ENCODE data around the gene MACROD2.
"Not testable (repeated sequence)": the region's sequence is repeated elsewhere in the genome, so short reads cannot be mapped to it uniquely, and the experiment has no call there.

Gene MACROD2

DNA sequence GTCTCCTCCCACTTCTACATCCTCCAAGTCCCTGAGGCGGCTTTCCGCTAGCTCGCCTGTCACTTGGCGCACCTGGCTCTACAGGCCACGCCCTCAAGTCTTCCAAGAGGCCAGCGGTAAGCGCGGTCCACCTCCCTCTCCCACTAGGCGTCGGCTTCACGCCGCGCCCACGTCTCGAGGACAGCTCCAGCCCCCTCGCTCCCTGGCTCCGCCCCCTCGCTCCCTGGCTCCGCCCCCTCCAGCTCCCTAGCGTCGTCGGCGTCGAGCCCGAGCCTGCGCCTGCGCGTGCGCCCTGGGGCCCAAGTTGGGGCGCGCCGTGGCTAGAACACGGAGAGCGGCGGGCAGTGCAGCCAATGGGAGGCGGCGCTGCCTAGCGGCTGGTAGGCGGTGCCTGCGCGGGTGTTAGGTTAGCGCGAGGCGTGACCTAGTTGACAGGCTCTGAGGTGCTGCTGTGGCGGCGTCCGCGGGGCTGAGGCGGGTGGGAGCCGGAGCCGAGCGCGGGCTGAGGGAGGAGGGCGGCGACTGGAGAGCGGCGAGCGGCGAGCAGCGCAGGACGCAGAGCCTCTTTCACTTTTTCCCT, at the start of gene MACROD2:
Gene MACROD2, plus strand, starts transcription at position 431 of the 580 bp plus-strand sequence.
- DNase-seq: no peak

DNA sequence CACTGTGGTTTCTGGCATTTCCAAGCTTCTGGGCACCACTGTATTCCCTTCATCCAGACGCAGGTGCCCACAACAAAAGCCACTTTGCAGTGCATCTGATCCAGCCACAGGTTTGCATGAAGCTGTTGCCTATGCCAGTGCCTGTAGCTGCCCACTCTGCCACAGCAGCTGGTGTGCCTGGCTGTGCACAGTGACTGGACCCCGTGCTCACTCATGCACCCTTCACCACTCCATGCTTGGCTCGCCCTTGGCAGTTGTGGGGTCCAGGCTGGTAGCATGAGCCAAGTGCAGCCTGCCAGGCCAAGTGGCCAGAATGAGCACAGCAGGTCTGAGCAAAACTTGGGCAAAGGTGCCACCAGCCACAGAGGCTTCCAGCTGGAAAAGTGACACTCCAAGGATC, 47.6 kb upstream of the MACROD2 start:
- no peak for DNase-seq

DNA sequence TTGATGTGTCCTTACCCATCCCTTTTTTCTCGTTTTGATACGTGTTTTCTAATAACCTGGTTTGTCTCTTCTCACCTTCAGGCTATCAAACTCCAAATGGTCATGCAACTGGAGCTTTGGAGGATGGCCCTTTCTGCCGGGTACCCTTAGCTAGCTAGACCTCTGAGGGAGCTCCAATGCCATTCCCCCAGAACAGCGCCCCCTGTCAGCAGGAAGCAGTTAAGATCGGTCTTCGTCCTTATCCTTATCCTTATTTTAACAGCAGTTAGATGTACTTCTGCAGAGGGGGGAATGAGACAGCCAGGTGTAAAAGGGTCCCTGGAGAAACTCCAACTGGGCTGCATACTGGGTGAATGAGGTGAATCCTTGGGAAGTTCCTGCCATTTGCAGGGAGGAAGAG, 42.1 kb upstream of the MACROD2 start:
- no peak for DNase-seq

DNA sequence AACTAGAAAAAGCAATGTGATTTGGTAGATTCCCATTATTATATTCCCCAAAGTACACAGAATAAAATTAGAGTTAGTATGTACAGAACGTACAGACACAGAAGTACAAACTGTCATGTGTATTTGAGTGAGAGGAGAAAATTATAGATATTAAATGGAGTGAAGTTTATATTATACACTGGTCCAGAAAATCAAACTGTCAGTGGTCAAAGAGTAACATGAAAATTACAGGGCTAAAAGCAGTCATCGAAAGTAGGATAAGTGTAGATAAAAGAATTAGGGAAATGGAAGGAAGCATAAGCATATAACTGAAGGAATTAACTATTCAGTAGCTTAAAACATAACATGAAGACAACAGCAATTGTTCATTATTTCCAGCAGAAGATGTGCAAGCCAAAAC, 35.2 kb upstream of the MACROD2 start:
- DNase-seq: no peak

DNA sequence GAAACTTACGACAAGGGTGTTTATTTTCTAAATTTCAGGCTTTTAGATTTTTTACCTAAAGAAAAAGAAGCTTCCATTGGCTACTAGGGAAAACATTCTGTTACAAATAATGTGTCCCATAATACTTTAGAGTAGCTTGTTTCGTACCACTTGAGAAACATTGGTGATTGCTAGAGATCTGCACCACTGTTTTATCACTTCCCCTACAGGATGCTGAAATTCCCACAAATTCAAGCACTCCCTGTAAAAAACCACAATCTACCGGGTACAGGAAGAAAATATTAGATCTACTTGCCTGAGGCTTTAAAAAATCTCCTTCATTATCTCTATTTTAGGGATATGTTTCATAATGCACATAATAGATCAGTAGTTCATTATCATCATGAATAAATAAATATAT, 34.8 kb upstream of the MACROD2 start:
- no peak for DNase-seq

DNA sequence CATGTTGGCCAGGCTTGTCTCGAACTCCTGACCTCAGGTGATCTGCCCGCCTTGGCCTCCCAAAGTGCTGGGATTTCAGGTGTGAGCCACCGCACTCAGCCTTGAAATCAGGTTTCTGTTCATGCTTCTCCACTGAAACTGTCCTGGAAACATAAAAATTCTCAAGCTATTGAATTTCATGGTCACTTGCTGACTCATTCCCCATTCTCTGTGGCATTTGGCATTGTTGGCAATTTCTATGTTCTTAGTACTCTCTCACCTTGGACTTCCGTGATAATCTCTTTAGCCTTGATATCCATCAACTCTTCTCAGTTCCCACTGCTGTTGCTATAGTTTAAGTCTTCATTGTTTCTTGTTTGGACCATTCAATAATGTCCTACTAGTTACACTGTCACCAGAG, 11.1 kb upstream of the MACROD2 start:
- no peak for DNase-seq

DNA sequence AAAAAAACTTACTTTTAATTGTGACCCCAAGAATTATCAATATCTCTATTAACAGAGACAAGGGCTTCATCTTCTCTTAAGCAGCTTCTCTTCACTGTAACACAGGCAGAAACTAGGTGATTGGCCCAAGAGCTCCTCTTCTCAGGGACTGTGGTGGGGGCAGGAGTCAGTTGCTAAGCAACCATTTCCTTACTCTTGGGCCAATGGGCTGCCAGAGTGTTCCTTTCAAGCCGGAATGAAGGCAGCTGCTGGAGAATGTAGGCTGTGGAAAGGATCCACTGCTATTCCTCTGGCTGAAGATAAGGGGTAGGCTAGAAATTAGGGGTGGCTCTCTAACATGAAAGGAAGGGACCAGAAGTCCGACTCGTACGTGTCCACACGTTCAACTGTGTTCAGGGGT, 4.9 kb upstream of the MACROD2 start, which contains the start of gene SEL1L2:
Gene SEL1L2, minus strand, starts transcription at position 150 of the 400 bp plus-strand sequence. Its CDS starts 80 bp downstream, at position 70.
- no peak for DNase-seq

DNA sequence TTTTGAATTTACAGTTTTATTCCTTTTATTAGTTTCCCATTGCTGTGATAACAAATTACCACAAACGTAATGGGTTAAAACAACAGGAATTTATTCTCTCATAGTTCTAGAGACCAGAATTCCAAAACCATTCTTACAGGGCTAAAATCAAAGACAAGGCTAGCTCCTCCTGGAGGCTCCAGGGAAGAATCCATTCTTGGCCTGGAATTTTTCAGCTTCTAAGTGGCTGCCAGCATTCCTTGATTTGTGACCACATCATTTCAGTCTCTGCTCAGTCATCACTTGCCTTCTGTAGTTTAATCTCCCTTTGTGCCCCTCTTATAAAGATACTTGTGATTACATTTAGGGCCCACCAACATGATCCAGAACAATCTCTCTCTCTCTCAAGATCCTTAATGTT, 4.0 kb upstream of the MACROD2 start:
- no peak for DNase-seq

DNA sequence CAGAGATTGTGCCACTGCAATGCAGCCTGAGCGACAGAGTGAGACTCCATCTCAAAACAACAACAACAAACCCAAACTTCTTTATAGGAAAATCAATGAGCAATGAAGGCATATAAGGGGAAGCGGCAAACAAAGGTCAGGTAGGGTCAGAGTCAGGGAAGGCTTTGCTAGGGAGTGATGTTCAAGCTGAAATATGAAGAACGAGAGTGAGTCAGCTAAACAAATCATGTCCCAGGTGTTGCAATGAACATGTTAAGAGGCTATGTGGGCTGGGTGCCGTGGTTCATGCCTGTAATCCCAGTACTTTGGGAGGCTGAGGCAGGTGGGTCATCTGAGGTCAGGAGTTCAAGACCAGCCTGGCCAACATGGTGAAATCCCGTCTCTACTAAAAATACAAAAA, 3.4 kb upstream of the MACROD2 start:
- DNase-seq: not testable (repeated sequence)

DNA sequence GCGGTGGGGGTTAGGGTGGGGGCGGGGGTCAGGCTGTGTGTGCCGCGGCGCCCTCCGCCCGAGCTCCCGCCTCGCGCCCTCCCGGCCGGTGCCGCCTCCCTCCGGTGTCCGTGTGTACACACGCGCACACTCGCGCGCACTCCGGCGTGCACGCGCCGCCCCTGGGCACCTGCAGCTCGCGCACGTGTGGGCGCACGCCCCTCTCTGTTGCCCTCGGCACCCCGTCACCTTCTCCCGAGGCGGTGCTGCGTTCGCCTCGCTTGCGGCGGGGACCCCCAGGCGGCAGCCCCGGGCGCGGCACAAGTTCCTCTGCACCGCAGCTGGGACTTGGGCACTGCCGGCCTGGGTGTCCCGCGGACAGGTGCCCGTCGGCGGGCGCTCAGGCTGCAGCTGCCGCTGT, 525 bp downstream of the MACROD2 start:
- DNase-seq: no peak

DNA sequence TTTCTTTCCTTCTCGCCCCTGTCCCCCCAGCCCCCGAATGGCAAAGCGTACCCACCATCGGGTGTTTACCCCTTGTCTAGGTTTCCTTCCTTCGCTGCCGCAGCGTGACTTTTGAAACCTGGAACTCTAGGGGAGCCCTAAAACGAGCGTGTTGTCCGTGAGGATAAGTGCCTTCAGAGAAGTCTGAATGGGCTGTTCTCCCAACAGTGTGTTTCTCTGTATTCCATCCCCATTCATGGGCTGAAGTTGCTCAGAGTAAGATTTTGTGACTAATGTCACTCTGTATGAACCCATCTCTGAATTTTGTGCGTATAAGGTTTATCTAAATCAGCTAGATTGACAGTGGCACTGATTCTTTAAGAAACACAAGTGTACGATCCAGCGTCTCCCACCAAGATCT, 949 bp downstream of the MACROD2 start:
- DNase-seq: no peak

DNA sequence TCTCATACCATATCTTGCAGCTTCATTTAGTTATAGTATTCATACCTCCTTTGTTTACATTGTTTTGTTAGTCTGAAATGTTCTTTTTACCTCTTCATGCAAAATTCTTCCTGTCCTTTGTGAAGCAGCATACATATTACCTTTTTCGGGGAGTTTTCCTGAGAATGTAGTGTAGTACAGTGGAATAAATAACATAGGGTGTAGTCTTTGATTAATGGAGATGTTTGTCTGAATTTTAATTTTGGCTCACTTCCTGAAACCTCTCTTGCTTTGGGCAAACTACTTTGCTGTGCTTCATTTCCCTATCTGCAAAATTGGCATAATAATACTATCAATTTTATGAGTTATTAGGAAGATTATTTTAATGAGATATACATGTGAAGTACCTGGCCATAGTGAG, 5.6 kb downstream of the MACROD2 start:
- no peak for DNase-seq

DNA sequence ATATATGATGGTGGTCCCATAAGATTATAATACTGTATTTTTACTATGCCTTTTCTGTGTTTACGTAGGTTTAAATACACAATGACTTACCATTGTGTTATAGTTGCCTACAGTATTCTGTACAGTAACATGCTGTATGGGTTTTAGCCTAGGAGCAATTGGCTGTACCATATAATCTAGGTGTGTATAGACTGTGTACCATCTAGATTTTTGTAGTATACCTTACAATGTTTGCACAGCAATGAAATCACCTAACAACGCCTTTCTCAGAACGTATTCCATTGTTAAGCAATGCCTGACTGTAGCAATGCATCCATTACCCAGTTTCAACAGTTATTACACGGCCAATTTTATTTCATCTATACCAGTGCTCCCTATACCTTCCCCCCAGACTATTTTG, 10.7 kb downstream of the MACROD2 start:
- DNase-seq: no peak

DNA sequence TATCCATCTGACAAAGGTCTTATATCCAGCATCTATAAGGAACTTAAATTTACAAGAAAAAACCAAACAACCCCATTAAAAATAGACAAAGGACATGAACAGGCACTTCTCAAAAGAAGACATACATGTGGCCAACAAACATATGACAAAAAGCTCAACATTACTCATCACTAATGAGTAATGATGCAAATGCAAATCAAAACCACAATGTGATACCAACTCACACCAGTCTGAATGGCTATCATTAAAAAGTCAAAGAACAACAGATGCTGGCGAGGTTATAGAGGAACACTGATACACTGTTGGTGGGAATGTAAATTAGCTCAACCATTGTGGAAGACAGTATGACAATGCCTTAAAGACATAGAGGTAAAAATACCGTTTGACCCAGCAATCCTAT, 13.9 kb downstream of the MACROD2 start:
- DNase-seq: no peak

DNA sequence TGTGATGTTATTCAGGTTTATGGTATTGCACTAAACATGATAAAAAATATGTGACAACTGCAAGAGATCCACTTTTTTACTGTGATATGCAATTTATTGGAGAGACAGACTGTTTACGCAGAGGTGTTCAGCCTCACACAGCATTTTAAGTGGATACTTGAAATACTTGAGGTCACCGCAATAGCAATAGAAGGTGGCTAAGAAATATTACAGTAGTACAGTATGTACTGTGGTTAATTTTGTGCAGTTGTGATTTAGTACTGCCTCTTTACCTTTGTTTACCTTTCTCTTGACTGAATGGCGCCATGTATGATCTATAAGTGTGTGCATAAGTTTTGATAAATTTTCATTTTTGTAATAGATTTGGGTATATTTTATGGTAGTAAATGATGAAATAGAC, 17.4 kb downstream of the MACROD2 start:
- DNase-seq: no peak

DNA sequence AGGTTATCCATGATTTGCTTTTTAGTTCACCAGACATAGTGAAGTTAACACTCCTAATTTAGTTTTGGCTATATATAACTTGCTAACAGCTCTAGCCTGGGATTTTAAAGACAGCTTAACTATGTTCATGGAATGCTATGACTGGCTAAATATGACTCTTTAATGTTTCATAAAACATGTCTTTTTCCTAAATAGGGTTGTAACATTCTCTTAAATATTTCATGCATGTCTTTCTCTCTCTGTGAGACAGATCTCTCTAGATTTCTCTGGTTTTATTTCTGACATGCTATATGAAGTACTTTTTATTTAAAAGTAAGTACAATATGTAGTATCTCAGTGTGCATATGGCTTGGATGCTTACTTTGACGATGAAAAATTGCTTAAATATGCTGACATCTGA, 35.7 kb downstream of the MACROD2 start:
- DNase-seq: no peak

DNA sequence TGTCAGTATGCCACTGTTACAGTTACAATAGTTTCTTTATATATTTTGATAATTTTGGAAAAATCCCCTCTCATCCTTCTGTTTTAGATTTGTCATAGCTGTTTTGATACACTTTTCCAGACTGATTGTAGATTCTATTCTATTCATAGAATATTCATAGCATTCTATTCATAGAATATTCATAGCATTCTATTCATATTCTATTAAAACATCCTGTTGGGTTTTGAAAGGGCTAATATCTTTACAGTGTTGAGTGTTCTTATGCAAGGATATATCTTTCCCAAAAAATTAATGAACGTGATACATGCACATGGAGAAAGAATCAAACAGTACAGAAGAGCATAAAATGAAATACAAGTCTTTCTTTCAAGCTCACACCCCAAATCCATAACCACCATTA, 38.0 kb downstream of the MACROD2 start:
- DNase-seq: no peak

DNA sequence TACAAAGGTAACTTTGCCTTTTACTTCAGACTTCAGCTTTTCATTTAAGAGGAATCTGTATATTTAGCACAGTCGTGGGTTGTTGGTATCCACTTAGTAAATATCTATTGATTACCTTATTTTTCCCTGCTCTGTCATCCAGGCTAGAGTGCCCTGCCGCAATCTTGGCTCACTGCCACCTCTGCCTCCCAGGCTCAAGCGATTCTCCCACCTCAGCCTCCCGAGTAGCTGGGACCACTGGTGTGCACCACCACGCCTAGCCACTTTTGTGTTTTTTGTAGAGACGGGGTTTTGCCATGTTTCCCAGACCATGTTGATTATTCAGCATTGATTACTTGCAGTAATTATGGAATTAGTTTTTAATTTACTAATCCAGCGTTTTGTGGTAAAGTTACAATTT, 41.3 kb downstream of the MACROD2 start:
- no peak for DNase-seq

DNA sequence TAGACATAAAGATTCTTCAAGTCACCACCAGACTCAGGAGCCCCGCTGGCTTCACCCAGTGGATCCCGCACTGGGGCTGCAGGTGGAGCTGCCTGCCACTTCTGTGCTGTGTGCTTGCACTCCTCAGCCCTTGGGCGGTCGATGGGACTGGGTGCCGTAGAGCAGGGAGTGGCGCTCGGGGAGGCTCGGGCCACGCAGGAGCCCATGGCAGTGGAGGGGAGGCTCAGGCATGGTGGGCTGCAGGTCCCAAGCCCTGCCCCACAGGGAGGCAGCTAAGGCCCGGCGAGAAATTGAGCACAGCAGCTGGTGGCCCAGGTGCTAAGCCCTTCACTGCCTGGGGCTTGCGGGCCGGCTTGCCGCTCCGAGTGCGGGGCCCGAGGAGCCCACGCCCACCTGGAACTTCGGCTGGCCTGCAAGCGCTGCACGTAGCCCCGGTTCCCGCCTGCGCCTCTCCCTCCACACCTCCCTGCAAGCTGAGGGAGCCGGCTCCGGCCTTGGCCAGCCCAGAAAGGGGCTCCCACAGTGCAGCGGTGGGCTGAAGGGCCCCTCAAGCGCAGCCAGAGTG, 49.5 kb downstream of the MACROD2 start:
- not testable (repeated sequence) for DNase-seq

DNA sequence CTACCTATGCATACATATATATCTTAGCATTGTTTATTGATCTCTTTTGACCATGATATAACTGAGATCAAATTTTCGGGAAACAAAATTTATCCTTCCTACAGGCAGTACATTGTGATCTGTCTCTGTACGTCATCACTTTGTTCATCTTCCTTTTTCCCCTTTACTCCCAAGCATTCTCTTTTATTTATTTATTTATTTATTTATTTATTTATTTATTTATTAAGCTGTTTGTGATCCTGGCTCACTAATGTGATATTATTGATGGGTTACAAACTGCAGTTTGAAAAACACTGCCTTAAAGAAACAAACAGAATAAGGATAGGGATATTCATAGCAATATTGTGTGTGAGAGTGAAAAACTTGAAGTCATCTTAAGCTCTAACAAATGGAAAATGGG, 51.2 kb downstream of the MACROD2 start:
- DNase-seq: no peak

DNA sequence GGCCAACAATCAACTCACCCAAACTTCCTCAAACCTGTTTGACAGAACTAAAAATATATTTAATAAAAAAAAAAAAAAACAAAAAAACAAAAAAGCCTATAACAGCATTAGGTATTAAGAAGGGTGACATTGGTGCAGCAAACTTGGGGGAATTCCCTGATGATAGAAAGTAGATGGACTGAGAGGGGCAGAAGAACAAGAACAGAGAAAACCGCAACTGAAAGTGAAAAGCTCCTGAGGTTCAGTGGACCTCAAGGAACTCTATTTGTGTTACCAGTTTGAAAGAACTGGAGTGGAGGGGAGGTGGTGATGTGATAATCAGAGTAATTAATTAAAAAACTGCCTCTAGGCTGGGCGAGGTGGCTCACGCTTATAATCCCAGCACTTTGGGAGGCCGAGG, 53.8 kb downstream of the MACROD2 start:
- DNase-seq: no peak

DNA sequence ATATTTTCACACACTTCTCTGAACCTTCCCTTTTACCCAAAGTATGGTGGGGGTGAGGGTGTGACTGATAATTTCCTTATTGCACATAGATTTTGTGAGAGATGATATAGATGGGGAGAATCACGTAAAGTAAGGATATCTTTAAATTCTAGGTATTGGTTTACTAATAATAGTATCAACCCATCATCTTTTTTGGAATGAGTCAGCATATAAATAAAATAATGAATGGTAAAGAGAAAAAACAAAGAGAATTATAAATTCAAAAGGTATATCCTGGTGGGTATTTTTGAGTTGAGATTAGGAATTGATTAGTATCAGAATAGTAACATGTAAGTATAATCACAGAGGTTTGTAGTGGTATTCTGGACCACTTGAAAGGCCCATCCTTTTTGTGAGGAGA, 56.1 kb downstream of the MACROD2 start:
- no peak for DNase-seq

DNA sequence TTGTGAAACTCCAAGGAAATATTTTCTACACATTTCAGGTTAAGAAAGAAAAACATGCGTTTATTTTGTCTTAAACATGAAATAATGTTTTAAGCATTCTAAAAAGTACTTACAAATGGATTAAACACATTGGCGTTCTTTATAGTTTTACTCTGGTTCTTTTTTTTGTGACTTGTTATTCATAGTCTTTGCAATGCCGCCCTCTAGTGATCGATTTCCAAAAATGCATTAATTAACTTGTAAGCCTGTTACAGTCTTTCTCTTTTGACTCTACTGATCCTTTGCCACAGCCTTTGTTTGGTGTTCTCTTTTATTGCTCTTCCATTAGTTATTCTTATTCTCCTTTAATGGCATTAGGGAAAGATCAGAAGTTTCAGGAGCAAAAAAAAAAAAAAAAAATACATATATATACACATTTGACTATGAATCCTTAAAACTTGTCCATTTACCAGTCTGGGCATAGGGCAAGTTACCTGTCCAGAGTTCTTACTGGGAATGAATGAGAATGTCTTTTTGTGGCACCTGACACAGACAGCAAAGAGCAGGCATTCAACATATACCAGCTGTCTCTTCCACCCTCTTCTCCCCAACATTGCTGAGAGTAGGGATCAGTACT, 59.9 kb downstream of the MACROD2 start:
- no peak for DNase-seq

DNA sequence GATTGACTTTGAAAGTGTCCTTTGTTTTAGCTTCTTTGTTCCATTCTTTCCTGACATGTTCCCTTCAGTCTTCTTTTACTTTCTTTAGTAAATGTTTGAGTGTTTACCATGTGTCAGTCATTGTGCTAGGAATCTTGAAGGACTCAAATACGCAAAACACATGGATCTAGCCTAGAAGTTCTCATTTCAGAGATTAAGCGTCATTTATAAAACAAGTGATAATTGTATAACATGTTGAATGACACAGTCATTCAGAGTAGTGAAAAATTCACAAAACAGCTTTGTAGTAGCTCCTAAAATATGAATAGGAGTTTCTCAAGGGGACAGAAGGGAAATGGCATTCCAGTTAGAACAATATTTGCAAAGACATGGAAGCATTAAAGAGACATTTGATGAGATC, 66.9 kb downstream of the MACROD2 start:
- no peak for DNase-seq

DNA sequence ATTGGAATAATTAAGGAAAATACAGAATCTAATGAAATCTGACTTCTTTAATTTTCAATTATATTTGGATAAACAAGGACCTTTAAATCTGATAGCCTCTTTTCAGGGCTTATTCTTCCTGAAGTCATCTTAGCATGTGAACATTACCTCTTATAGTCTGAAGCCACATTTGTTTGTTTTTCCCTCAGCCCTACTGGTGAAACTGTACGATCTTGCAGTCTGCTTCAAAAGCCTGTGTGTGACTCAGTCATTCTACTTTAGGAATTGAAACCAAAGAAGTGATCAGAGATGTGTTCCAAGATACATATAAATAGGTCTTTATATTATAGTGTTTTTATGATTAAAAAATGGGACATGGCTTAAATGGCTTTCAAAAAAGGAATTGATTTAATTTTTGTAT, 67.5 kb downstream of the MACROD2 start:
- no peak for DNase-seq

Measured in activated effector memory CD4-positive, alpha-beta T cell treated with anti-CD3 and anti-CD28 coated beads, Interleukin-2, amount 50 U/mL, for 16 hours (primary cell).